Adipocyte (in vitro differentiated cells): ENCODE measurements around the gene GNAL.

Experiments used
- DNase-seq: peaks from one replicate; pipeline ENCODE4 v3.0.0-alpha.2; 2015; ENCODE audit warnings: low read depth
- H3K27me3 ChIP-seq: replicated peaks from 2 replicates; pipeline ENCODE4 v1.7.0; 2013; ENCODE audit warnings: mild to moderate bottlenecking, low read length, moderate library complexity; ENCODE audit not compliant: control insufficient read depth, insufficient read depth
- H3K36me3 ChIP-seq: 2 replicates; pipeline ENCODE4 v1.7.0; 2013; ENCODE audit warnings: low read length, mild to moderate bottlenecking, moderate library complexity; ENCODE audit not compliant: control insufficient read depth, insufficient read depth, severe bottlenecking
- H3K4me1 ChIP-seq: 2 replicates; pipeline ENCODE4 v1.7.0; 2013; ENCODE audit warnings: mild to moderate bottlenecking, low read length, moderate library complexity; ENCODE audit not compliant: control insufficient read depth, insufficient read depth
- H3K4me3 ChIP-seq: 2 replicates; pipeline ENCODE4 v1.7.0; 2013; ENCODE audit warnings: mild to moderate bottlenecking, low read length, moderate library complexity
- H3K9ac ChIP-seq: 2 replicates; pipeline ENCODE4 v1.7.0; 2013; ENCODE audit warnings: mild to moderate bottlenecking, low read length, moderate library complexity
- H3K9me3 ChIP-seq: 2 replicates; pipeline ENCODE4 v1.7.0; 2013; ENCODE audit warnings: mild to moderate bottlenecking, low read length, moderate library complexity; ENCODE audit not compliant: control insufficient read depth

The GNAL gene

DNA sequence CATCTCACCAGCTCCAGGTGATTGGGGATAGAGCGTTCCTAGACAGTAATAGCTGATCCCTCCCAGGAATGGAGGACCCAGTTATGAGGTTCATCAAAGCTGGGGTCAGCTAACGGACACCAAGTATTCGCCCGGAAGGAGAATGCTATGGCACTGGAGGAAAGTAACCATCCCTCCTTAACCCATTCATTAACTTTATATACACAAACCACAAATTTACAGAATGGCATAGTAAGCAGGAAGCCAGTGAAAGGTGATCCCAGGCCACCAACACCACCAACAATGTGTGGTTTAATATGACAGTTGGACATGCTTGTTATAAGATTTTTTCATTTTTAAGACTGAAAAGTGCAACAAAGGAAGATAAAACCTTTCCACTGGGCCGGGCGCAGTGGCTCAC lies 106.9 kb downstream of the GNAL start:
- Histone ChIP-seq H3K9ac (no peak overlapping the region), H3K27me3 (no peaks in the 10 kb centered on the region), H3K4me3 (no peak overlapping the region), H3K4me1 (no peaks in the 10 kb centered on the region), H3K36me3 (no peaks in the 10 kb centered on the region), H3K9me3 (no peaks in the 10 kb centered on the region)
- no peak for DNase-seq

DNA sequence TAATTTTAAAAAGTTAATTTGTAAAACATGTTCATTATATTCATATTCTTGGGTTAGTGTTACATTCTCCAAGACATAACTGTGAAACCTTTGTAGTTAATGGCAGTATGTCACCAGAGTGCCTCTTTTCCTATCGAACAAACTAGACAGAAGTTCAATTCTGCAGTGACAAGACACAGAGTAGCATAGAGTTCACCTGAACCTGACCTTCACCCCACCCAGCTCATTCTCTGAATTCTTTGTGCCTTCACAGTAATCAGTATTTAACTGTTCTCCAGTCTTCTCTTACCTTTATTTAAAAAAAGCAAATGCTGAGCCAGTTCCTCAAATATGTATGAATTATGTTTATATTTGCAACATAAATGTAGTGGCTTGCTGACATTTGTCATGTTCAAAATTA lies 109.2 kb downstream of the GNAL start:
- DNase-seq: no peak
- no peaks in the 10 kb centered on the region for H3K36me3 ChIP-seq
- H3K27me3 ChIP-seq: peaks cover 3% of the 10 kb centered on the region
- H3K4me3 ChIP-seq: no peak overlapping the region
- H3K9ac ChIP-seq: no peak overlapping the region
- no peaks in the 10 kb centered on the region for H3K4me1 ChIP-seq
- H3K9me3 ChIP-seq: no peaks in the 10 kb centered on the region

DNA sequence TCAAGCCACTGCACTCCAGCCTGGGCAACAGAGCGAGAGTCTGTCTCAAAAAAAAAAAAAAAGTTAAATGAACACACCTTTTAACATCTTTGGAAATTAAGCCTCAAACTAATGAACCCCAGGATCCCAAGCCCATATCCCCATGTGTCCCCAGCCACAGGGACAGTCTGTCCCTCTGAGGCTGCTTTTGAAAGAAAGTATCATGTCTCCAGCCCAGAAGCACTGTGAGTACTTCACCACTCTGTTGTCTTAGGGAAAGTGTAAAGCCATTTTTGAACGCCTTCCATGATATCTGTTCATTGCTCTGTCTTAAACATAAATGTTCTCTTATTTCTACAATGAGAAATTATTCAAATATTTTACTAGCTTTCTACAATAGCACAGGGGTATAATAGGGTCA lies 110.0 kb downstream of the GNAL start:
- Histone ChIP-seq H3K9ac (no peak overlapping the region), H3K36me3 (no peaks in the 10 kb centered on the region), H3K4me1 (no peaks in the 10 kb centered on the region), H3K27me3 (peaks cover 3% of the 10 kb centered on the region), H3K9me3 (no peaks in the 10 kb centered on the region), H3K4me3 (no peak overlapping the region)
- DNase-seq: no peak

- H3K36me3 ChIP-seq: no peaks in the 10 kb centered on the region
- DNase-seq: no peak
- no peak overlapping the region for H3K9ac ChIP-seq
- H3K4me1 ChIP-seq: no peaks in the 10 kb centered on the region
- H3K4me3 ChIP-seq: no peak overlapping the region
- H3K9me3 ChIP-seq: no peaks in the 10 kb centered on the region
- peaks cover 3% of the 10 kb centered on the region for H3K27me3 ChIP-seq
These were observed 111.7 kb downstream of the GNAL start for GRCh38 chr18:11800566-11801334.

DNA sequence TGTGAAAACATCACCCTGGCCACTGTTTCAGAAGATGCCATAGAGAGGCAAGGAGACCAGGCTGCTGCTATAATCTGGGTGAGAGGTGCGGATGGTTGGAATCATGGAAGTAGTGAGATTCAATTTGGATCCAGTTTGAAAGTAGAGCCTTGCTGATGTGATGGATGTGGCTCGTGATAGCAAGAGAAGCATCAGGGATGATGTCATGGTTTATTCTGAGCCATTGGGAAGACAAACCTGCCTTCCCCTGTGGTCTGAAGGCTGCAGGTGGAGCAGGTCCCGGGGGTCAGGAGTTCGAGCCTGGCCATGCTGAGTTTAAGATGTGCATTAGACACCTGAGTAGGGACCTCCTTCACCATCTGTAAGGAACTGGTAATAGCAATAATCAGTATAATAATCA lies 112.5 kb downstream of the GNAL start:
- no peaks in the 10 kb centered on the region for H3K4me1 ChIP-seq
- DNase-seq: no peak
- no peaks in the 10 kb centered on the region for H3K9me3 ChIP-seq
- H3K4me3 ChIP-seq: no peak overlapping the region
- peaks cover 3% of the 10 kb centered on the region for H3K27me3 ChIP-seq
- no peaks in the 10 kb centered on the region for H3K36me3 ChIP-seq
- H3K9ac ChIP-seq: no peak overlapping the region

GRCh38 chr18:11802158-11802557 lies 113.1 kb downstream of the GNAL start:
- no peaks in the 10 kb centered on the region for H3K9me3 ChIP-seq
- no peak overlapping the region for H3K9ac ChIP-seq
- H3K4me3 ChIP-seq: no peak overlapping the region
- no peak for DNase-seq
- H3K36me3 ChIP-seq: no peaks in the 10 kb centered on the region
- no peaks in the 10 kb centered on the region for H3K4me1 ChIP-seq
- peaks cover 3% of the 10 kb centered on the region for H3K27me3 ChIP-seq

DNA sequence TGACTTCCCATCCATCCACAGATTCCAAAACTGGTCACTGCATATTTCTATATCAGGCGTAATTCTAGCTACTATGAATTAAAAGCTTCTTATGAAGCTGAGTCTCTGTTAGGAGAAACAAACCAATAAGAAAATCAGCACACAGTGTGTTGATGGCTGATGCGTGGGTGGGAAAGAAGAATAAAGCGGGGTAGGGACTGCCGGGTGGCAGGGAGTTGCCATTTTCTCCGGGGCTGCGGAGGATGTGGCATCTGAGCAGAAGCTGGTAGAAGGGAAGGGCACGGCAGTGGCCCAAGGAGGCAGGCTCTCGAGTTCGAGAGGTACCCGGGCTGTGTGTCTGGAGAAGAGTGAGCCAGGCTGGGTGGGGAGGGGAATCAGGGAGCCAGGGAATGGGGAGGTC lies 113.5 kb downstream of the GNAL start:
- Histone ChIP-seq H3K9ac (no peak overlapping the region), H3K4me1 (no peaks in the 10 kb centered on the region), H3K9me3 (no peaks in the 10 kb centered on the region), H3K4me3 (no peak overlapping the region), H3K27me3 (peaks cover 3% of the 10 kb centered on the region), H3K36me3 (no peaks in the 10 kb centered on the region)
- DNase-seq: no peak

GRCh38 chr18:11807233-11807632 lies 118.2 kb downstream of the GNAL start:
- H3K4me3 ChIP-seq: no peak overlapping the region
- H3K27me3 ChIP-seq: peaks cover 3% of the 10 kb centered on the region
- peaks cover 4% of the 10 kb centered on the region for H3K4me1 ChIP-seq
- H3K9ac ChIP-seq: no peak overlapping the region
- H3K9me3 ChIP-seq: no peaks in the 10 kb centered on the region
- DNase-seq: no peak
- H3K36me3 ChIP-seq: no peaks in the 10 kb centered on the region

DNA sequence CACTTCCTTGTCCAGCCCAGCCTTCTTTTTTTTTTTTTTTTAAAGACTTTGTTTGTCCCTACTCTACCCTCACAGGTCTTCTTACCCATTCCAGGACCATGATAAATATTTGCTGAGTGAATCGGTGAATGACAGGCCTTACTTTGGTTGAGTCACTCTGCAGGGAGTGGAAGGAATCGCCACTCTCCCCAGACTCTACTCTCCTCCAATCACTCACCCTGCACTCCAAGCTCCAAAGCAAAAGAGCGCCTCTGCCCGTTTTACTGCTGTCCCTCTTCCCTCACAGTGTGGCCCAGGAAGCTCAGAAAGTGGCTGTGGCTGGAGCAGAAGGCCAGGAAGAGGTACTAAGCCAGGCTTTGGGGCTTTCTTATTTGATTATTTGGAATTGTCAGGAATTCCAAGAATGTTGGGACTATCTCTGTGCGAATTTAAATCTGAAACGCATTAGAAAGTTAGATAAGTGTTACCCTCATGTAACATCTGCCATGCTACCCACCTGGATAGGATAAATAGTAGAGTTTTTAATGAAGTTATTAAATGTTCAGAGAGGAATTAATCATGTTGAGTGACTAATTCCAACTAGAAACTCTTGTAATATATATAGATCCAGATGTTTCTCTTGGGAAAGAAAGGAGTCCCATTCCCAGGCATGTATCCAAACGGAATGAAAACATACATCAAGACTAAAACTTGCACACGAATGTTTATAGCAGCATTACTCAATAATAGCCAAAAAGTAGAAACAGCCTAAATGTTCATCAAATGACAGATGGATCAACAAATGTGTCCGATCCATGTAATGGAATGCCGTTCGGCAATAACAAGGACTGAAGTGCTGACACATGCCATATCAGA lies 119.2 kb downstream of the GNAL start:
- Histone ChIP-seq H3K4me3 (no peak overlapping the region), H3K4me1 (peaks cover 4% of the 10 kb centered on the region), H3K9me3 (no peaks in the 10 kb centered on the region), H3K36me3 (no peaks in the 10 kb centered on the region), H3K27me3 (peaks cover under 1% of the 10 kb centered on the region), H3K9ac (no peak overlapping the region)
- DNase-seq: no peak

DNA sequence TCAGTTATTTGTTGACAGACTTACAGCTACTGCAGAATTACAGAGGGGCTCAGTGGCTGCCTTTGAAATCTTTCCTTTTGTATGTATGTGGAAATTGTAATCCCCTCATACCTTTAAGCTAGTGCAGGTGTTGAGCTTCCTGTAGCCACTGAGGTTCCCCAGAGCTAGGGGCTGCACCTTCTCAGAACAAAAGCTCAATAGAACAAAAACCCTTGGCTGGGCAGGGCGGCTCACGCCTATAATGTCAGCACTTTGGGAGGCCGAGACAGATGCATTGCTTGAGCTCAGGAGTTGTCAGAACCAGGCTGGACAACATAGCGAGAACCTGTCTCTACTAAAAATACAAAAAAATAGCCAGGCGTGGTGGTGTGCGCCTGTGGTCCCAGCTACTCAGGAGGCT lies 120.8 kb downstream of the GNAL start:
- H3K9ac ChIP-seq: no peak overlapping the region
- H3K4me3 ChIP-seq: no peak overlapping the region
- no peaks in the 10 kb centered on the region for H3K36me3 ChIP-seq
- H3K9me3 ChIP-seq: no peaks in the 10 kb centered on the region
- no peak for DNase-seq
- H3K27me3 ChIP-seq: no peaks in the 10 kb centered on the region
- H3K4me1 ChIP-seq: peaks cover 4% of the 10 kb centered on the region

DNA sequence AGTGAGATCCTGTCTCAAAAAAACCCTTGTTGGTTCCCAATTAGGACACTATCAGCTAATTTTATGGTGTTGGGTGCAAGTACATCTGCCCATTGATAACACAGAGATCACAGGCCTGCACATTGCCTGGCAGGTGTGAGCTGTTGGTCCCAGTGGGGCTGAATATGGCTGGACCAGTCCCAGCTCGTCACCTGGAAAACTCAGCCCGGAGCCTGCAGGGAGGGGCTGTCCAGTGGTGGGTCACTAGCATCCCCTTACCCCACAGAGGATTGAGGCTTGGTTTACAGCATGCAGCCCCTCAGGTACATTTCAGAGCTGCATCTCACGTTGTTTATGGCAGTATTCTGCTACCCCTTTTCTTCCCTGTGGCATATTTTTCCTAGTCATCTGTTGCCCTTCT lies 121.3 kb downstream of the GNAL start:
- Histone ChIP-seq H3K4me3 (no peak overlapping the region), H3K4me1 (peaks cover 4% of the 10 kb centered on the region), H3K9ac (no peak overlapping the region), H3K9me3 (no peaks in the 10 kb centered on the region), H3K27me3 (no peaks in the 10 kb centered on the region), H3K36me3 (no peaks in the 10 kb centered on the region)
- DNase-seq: no peak
